ENCODE measurements around the gene C19orf53.
"Not testable (repeated sequence)": the region's sequence is repeated elsewhere in the genome, so short reads cannot be mapped to it uniquely, and the experiment has no call there.

The C19orf53 gene

GRCh38 chr19:13764101-13764807, 10.0 kb upstream of the C19orf53 start, which contains the start of gene MRI1:
MRI1 (plus strand) TSS chr19:13764522; CDS start chr19:13764589, 67 bp downstream.
- peak; percentile 49 to 52 for DNase-seq (ENCODE audit: low read depth in 2 of 2)

- DNase-seq (ENCODE audit: low read depth in 2 of 2), result peak; percentile 21 to 39
These were observed 9.3 kb upstream of the C19orf53 start for GRCh38 chr19:13764821-13765394.

- no peak for DNase-seq (ENCODE audit: low read depth in 2 of 2)
These were observed 8.7 kb upstream of the C19orf53 start for GRCh38 chr19:13765395-13766094.

- DNase-seq (ENCODE audit: low read depth in 2 of 2), result no peak
These were observed 8.2 kb upstream of the C19orf53 start for GRCh38 chr19:13766095-13766481.

- DNase-seq (ENCODE audit: low read depth in 2 of 2), result no peak
These were observed 5.7 kb upstream of the C19orf53 start for GRCh38 chr19:13768510-13768909.

GRCh38 chr19:13770013-13770635, 4.1 kb upstream of the C19orf53 start:
- DNase-seq (ENCODE audit: low read depth in 2 of 2), result no peak

GRCh38 chr19:13778398-13778797, 4.1 kb downstream of the C19orf53 start:
- DNase-seq (ENCODE audit: low read depth in 2 of 2), result no peak

GRCh38 chr19:13778847-13779246, 4.6 kb downstream of the C19orf53 start:
- no peak for DNase-seq (ENCODE audit: low read depth in 2 of 2)

GRCh38 chr19:13779794-13780193, 5.5 kb downstream of the C19orf53 start:
- not testable (repeated sequence) for DNase-seq (ENCODE audit: low read depth in 2 of 2)

GRCh38 chr19:13781547-13781946, 7.3 kb downstream of the C19orf53 start:
- DNase-seq (ENCODE audit: low read depth in 2 of 2), result no peak

GRCh38 chr19:13782537-13782936, 8.3 kb downstream of the C19orf53 start:
- DNase-seq (ENCODE audit: low read depth in 2 of 2), result no peak

GRCh38 chr19:13783565-13784500, 9.6 kb downstream of the C19orf53 start:
- DNase-seq (ENCODE audit: low read depth in 2 of 2), result no peak

GRCh38 chr19:13784731-13785452, 10.6 kb downstream of the C19orf53 start:
- DNase-seq (ENCODE audit: low read depth in 2 of 2), result peak; percentile 65 to 66

GRCh38 chr19:13788991-13789390, 14.7 kb downstream of the C19orf53 start:
- DNase-seq (ENCODE audit: low read depth in 2 of 2), result no peak

- no peak for DNase-seq (ENCODE audit: low read depth in 2 of 2)
These were observed 16.1 kb downstream of the C19orf53 start for GRCh38 chr19:13790354-13790753.

- not testable (repeated sequence) for DNase-seq (ENCODE audit: low read depth in 2 of 2)
These were observed 19.1 kb downstream of the C19orf53 start for GRCh38 chr19:13793317-13793716.

GRCh38 chr19:13794398-13794756, 20.1 kb downstream of the C19orf53 start:
- DNase-seq (ENCODE audit: low read depth in 2 of 2), result no peak

- peak; percentile 94 to 97 for DNase-seq (ENCODE audit: low read depth in 2 of 2)
These were observed 20.7 kb downstream of the C19orf53 start, which contains the start of gene ZSWIM4 for GRCh38 chr19:13794757-13795589. ZSWIM4 (plus strand) TSS chr19:13795443; CDS start chr19:13795649, 206 bp downstream.

- DNase-seq (ENCODE audit: low read depth in 2 of 2), result no peak
These were observed 21.5 kb downstream of the C19orf53 start for GRCh38 chr19:13795595-13796300.
